RWPE2 (cell line): ENCODE measurements around the gene EFNA5.

Experiments used
- ATAC-seq: fragments of 200-7000 bp; cut with Tn5 transposase; 3 replicates; pipeline ENCODE4 v1.9.1; 2021; ENCODE audit warnings: low read depth
- DNase-seq: peaks from one replicate; pipeline ENCODE4 v3.0.0-alpha.2; 2020; ENCODE audit warnings: low spot score
- H3K27ac ChIP-seq: fragments of 450-650 bp; 2 replicates; pipeline ENCODE4 v1.5.1; 2017; ENCODE audit warnings: mild to moderate bottlenecking; ENCODE audit not compliant: poor library complexity, severe bottlenecking
- H3K27me3 ChIP-seq: fragments of 250-450 bp; sonication (Bioruptor Pico); 2 replicates; pipeline ENCODE4 v1.5.1; 2021; ENCODE audit warnings: mild to moderate bottlenecking, moderate library complexity; ENCODE audit not compliant: insufficient read depth, poor library complexity, severe bottlenecking
- H3K36me3 ChIP-seq: fragments of 250-450 bp; sonication (Bioruptor Pico); 2 replicates; pipeline ENCODE4 v1.5.1; 2020; ENCODE audit warnings: low read depth, mild to moderate bottlenecking, moderate library complexity
- H3K4me1 ChIP-seq: fragments of 250-450 bp; sonication (Bioruptor Pico); 2 replicates; pipeline ENCODE4 v1.5.1; 2021; ENCODE audit warnings: mild to moderate bottlenecking, moderate library complexity; ENCODE audit not compliant: insufficient read depth, poor library complexity, severe bottlenecking
- H3K4me3 ChIP-seq: fragments of 250-450 bp; sonication (Bioruptor Pico); 2 replicates; pipeline ENCODE4 v1.5.1; 2021; ENCODE audit warnings: mild to moderate bottlenecking, moderate library complexity; ENCODE audit not compliant: severe bottlenecking
- H3K9me3 ChIP-seq: fragments of 250-450 bp; sonication (Bioruptor Pico); 2 replicates; pipeline ENCODE4 v1.5.1; 2021; ENCODE audit warnings: mild to moderate bottlenecking, moderate library complexity; ENCODE audit not compliant: severe bottlenecking
- CTCF ChIP-seq: fragments of 450-650 bp; IDR thresholded peaks from one replicate; pipeline ENCODE4 v1.5.1; 2017; ENCODE audit warnings: mild to moderate bottlenecking, moderate library complexity; ENCODE audit not compliant: poor library complexity, severe bottlenecking

Gene EFNA5

GRCh38 chr5:107485184-107485583 is 185.6 kb downstream of the EFNA5 start:
- Histone ChIP-seq H3K4me3 (no peak overlapping the region), H3K27me3 (no peaks in the 10 kb centered on the region), H3K27ac (no peak overlapping the region), H3K36me3 (no peaks in the 10 kb centered on the region), H3K4me1 (peaks cover 15% of the 10 kb centered on the region), H3K9me3 (no peaks in the 10 kb centered on the region)
- TF ChIP-seq CTCF, result no peak
- no peak for ATAC-seq
- DNase-seq, result no peak

GRCh38 chr5:107484281-107484680 is 186.5 kb downstream of the EFNA5 start:
- ATAC-seq (no peak), DNase-seq (no peak)
- Histone ChIP-seq H3K36me3 (no peaks in the 10 kb centered on the region), H3K9me3 (no peaks in the 10 kb centered on the region), H3K4me1 (peaks cover 15% of the 10 kb centered on the region), H3K4me3 (no peak overlapping the region), H3K27me3 (no peaks in the 10 kb centered on the region), H3K27ac (no peak overlapping the region)
- TF ChIP-seq CTCF, result no peak

- no peak for TF ChIP-seq CTCF
- DNase-seq, result no peak
- no peak overlapping the region for H3K4me3 ChIP-seq
- H3K27ac ChIP-seq, result no peak overlapping the region
- no peak for ATAC-seq
- no peaks in the 10 kb centered on the region for H3K36me3 ChIP-seq
- no peaks in the 10 kb centered on the region for H3K9me3 ChIP-seq
- no peaks in the 10 kb centered on the region for H3K27me3 ChIP-seq
- peaks cover 21% of the 10 kb centered on the region for H3K4me1 ChIP-seq
Measured at GRCh38 chr5:107483231-107484024, 187.3 kb downstream of the EFNA5 start.

- ATAC-seq (peak; percentile 30; the same call in 1 of the 3 replicates), DNase-seq (no peak)
- H3K4me3 ChIP-seq, result no peak overlapping the region
- TF ChIP-seq CTCF, result no peak
- no peaks in the 10 kb centered on the region for H3K27me3 ChIP-seq
- no peaks in the 10 kb centered on the region for H3K9me3 ChIP-seq
- H3K36me3 ChIP-seq, result no peaks in the 10 kb centered on the region
- peaks cover 47% of the 10 kb centered on the region for H3K4me1 ChIP-seq
- H3K27ac ChIP-seq, result no peak overlapping the region
Measured at GRCh38 chr5:107478068-107478641, 192.6 kb downstream of the EFNA5 start.

- Histone ChIP-seq H3K36me3 (no peaks in the 10 kb centered on the region), H3K4me1 (peaks cover 54% of the 10 kb centered on the region), H3K27ac (peak overlapping the region; percentile 11), H3K9me3 (no peaks in the 10 kb centered on the region), H3K4me3 (no peak overlapping the region), H3K27me3 (no peaks in the 10 kb centered on the region)
- DNase-seq (no peak), ATAC-seq (peak; percentile 53; the same call in 1 of the 3 replicates)
- no peak for TF ChIP-seq CTCF
Measured at GRCh38 chr5:107477492-107477891, 193.2 kb downstream of the EFNA5 start.
